Erythroblast (primary cell): Measurements from ENCODE around the gene LARGE1.

Source experiments
- GATA1 ChIP-seq: IDR thresholded peaks from 2 replicates; pipeline ENCODE4 v1.6.1; 2011; ENCODE audit warnings: low read depth, mild to moderate bottlenecking, control low read depth, low read length, moderate library complexity
- POLR2A ChIP-seq: IDR thresholded peaks from 2 replicates; pipeline ENCODE4 v1.6.1; 2011; ENCODE audit warnings: mild to moderate bottlenecking, low read length

DNA sequence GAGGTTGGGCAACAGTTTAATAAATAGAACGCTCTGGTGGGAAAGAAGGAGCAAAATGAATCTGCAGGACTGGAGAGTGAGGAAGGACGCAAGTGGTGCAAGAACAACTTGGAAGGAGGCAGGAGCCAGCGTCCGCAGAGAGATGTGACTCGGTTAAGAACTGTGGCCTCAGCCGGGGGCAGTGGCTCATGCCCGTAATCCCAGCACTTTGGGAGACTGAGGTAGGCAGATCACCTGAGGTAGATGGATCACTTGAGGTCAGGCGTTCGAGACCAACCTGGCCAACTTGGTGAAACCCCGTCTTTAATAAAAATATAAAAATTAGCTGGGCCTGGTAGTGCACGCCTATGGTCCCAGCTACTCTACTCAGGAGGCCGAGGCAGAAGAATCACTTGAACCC lies 319.7 kb downstream of the LARGE1 start:
- TF ChIP-seq POLR2A (no peak), GATA1 (no peak)
